AG10803 (cell line): ENCODE results near the gene ING3.

Experiments used
- DNase-seq: peaks from one replicate; pipeline ENCODE4 v3.0.0; 2010; ENCODE audit warnings: low read depth
- H3K4me3 ChIP-seq: 2 replicates; pipeline ENCODE4 v1.5.1; 2011; ENCODE audit warnings: mild to moderate bottlenecking, low read length, control low read depth
- CTCF ChIP-seq: conservative IDR thresholded peaks from 2 replicates; pipeline ENCODE4 v1.5.1; 2011; ENCODE audit warnings: mild to moderate bottlenecking, low read length, control low read depth, inconsistent platforms

ING3 gene

GRCh38 chr7:120939345-120939744, 11.2 kb upstream of the ING3 start:
- DNase-seq, result no peak
- H3K4me3 ChIP-seq, result no peak overlapping the region
- TF ChIP-seq CTCF, result no peak

- H3K4me3 ChIP-seq, result no peak overlapping the region
- DNase-seq, result no peak
Observed at GRCh38 chr7:120941064-120941463, 9.5 kb upstream of the ING3 start.

GRCh38 chr7:120941856-120942255, 8.7 kb upstream of the ING3 start:
- no peak for TF ChIP-seq CTCF
- H3K4me3 ChIP-seq, result no peak overlapping the region
- DNase-seq, result no peak

More at GRCh38 chr7:120941064-120941463, 9.5 kb upstream of the ING3 start:
- TF ChIP-seq CTCF, result peak; percentile 33

GRCh38 chr7:120942861-120943260, 7.7 kb upstream of the ING3 start:
- no peak for TF ChIP-seq CTCF
- no peak for DNase-seq

GRCh38 chr7:120944826-120945562, 5.6 kb upstream of the ING3 start:
- no peak for DNase-seq
- no peak overlapping the region for H3K4me3 ChIP-seq
- TF ChIP-seq CTCF, result no peak

More at GRCh38 chr7:120942861-120943260, 7.7 kb upstream of the ING3 start:
- H3K4me3 ChIP-seq, result no peak overlapping the region

GRCh38 chr7:120947980-120948379, 2.6 kb upstream of the ING3 start:
- no peak for TF ChIP-seq CTCF
- DNase-seq, result no peak
- no peak overlapping the region for H3K4me3 ChIP-seq

GRCh38 chr7:120949393-120949911, 1.1 kb upstream of the ING3 start:
- no peak for TF ChIP-seq CTCF
- no peak for DNase-seq
- H3K4me3 ChIP-seq, result no peak overlapping the region
